H54 (cell line): ENCODE results near the gene CFAP52.
A peak's percentile ranks its signal among the peaks of the same experiment; 100 is the strongest.
"Not testable (repeated sequence)": the region's sequence is repeated elsewhere in the genome, so short reads cannot be mapped to it uniquely, and the experiment has no call there.

ENCODE experiments used
- DNase-seq: peaks from one replicate; pipeline ENCODE4 v3.0.0; 2011; ENCODE audit warnings: low spot score, mixed read lengths; ENCODE audit not compliant: insufficient read length
- FAIRE-seq: peaks from 3 replicates; lab custom pipeline; 2011; peaks lifted over from hg19 to GRCh38; lab: Jason Lieb, UNC
- POLR2A ChIP-seq: IDR thresholded peaks from 2 replicates; pipeline ENCODE4 v1.6.1; 2011; ENCODE audit warnings: low read depth, mild to moderate bottlenecking, low read length

The CFAP52 gene

GRCh38 chr17:9645851-9646545, 69.6 kb downstream of the CFAP52 start:
- TF ChIP-seq POLR2A: no peak
- FAIRE-seq: no peak
- no peak for DNase-seq

- no peak for FAIRE-seq
- no peak for TF ChIP-seq POLR2A
- DNase-seq: no peak
Observed at GRCh38 chr17:9646546-9646885, 70.1 kb downstream of the CFAP52 start.

DNA sequence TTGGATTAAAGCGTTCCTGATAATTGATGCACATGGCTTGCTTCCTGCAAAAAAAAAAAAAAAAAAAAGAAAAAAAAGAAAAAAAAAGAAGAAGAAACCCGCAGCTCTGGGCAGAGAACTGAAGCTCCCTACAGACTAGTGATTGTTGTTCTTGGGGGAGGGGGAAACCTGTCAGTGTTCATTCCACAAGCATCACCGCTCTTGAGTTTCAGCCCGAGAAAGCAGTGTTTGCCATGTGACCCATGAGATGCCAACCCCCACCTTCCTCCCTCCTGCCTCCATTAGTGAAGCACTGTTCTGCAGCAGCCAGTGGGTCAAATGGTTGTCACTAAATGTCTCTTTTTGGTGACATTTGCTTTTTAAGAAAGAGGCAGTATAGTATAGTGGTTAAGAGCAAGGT, 70.6 kb downstream of the CFAP52 start:
- TF ChIP-seq POLR2A: no peak
- no peak for DNase-seq
- FAIRE-seq: no peak

DNA sequence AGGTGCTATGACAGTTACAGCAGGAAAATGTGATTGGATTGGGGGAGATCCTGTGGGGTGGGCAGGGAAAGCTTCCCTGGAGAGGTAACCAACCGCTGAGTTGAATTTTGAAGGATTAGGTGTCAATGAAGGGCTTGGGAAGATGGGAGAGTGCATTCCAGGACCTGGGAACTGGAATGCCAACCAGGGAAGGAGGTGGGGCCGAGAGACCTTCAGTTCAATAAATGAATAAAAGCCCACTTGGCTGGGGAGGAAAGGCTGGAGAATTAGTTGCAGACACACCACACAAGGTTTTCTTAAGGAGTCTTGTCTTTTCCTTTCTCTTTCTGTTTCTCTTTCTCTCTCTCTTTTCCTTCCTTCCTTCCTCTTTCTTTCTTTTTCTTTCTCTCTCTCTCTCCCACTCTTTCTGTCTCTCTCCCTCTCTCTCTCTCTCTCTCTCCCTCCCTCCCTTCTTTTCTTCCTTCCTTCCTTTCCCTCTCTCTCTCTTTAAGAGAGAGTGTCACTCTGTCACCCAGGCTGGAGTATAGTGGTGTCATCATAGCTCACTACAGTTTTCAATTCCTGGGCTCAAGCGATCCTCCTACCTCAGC, 72.2 kb downstream of the CFAP52 start:
- DNase-seq (peak; percentile 29), FAIRE-seq (no peak)
- no peak for TF ChIP-seq POLR2A

- no peak for FAIRE-seq
- no peak for DNase-seq
- TF ChIP-seq POLR2A: no peak
Observed at GRCh38 chr17:9658593-9659211, 82.3 kb downstream of the CFAP52 start.

DNA sequence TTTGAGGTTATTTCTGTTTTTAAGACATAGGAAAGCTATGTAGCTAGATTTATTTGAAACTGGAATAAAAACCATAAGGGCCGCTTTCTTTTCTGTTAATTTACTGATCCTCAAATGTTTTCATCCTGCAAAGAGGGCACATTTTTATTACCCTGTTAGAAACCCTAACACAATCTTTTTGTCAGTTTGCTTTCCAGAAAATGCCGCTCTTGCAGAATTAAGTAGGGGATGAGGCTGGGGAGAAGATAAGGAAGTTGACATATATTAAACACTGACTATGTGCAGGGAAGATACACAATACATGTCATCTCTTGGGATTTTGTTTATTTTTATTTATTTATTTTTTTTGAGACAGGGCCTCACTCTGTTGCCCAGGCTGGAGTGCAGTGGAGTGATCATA, 84.6 kb downstream of the CFAP52 start:
- FAIRE-seq: no peak

DNA sequence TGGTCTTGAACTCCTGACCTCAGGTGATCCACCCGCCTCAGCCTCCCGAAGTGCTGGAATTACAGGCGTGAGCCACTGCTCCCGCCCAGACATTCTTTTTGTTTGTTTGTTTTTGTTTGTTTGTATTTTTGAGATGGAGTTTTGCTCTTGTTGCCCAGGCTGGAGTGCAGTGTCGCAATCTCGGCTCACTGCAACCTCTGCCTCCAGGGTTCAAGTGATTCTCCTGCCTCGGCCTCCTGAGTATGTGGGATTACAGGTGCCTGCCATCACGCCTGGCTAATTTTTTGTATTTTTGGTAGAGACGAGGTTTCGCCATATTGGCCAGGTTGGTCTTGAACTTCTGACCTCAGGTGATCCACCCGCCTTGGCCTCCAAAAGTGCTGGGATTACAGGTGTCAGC, 87.1 kb downstream of the CFAP52 start:
- not testable (repeated sequence) for DNase-seq, FAIRE-seq

More for the DNA sequence above, 84.6 kb downstream of the CFAP52 start:
- no peak for DNase-seq
- no peak for TF ChIP-seq POLR2A

- no peak for FAIRE-seq
- no peak for TF ChIP-seq POLR2A
- DNase-seq: no peak
Observed at GRCh38 chr17:9666461-9667050, 90.1 kb downstream of the CFAP52 start.

DNA sequence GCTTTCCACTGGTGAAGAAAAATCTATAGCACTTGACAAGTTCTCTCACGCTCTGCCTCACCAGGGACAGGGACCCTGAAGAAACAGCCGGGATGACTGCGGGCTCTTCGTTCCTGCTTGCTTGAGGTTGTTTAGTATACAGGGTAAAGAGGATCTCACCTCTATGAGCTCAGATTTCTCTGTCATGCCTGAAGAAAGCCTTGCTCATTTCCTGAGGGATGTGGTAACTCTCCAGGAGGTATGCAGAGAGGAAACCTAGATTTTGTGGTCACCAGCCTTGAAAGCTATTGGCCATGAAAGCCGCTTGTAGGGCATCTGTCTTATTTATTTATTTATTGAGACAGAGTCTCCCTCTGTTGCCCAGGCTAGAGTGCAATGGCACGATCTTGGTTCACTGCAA, 92.1 kb downstream of the CFAP52 start:
- peak; percentile 64 for FAIRE-seq
- no peak for TF ChIP-seq POLR2A

GRCh38 chr17:9669551-9670008, 93.1 kb downstream of the CFAP52 start:
- FAIRE-seq (no peak), DNase-seq (no peak)
- no peak for TF ChIP-seq POLR2A

More for the DNA sequence above, 92.1 kb downstream of the CFAP52 start:
- DNase-seq: peak; percentile 49

GRCh38 chr17:9670596-9670995, 94.2 kb downstream of the CFAP52 start:
- no peak for TF ChIP-seq POLR2A
- no peak for FAIRE-seq
- DNase-seq: no peak

GRCh38 chr17:9671559-9671958, 95.1 kb downstream of the CFAP52 start:
- TF ChIP-seq POLR2A: no peak
- FAIRE-seq (no peak), DNase-seq (no peak)

DNA sequence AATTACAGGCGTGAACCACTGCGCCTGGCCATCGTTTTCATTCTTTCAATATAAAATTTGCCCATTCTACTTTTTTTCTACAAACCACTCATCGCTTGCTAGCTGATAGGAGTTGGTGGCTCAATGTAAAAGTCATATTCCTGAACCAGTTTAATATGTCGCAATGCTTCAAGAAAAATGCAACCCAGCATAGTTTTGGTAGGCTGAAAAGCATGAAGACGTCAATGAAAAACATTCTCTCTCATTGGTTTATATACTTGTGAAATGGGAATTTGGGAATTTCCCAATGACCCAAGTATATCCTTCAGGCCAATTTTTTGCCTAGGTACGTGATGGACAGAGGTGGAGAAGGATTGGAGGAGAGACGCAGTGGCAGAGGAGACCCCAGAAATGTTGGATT, 95.8 kb downstream of the CFAP52 start:
- DNase-seq: no peak
- no peak for FAIRE-seq
- TF ChIP-seq POLR2A: no peak

GRCh38 chr17:9672691-9673090, 96.2 kb downstream of the CFAP52 start:
- DNase-seq: no peak
- no peak for TF ChIP-seq POLR2A
- FAIRE-seq: no peak
